SK-N-SH treated with all-trans-retinoic acid at 6 μM for 48 hours (cell line): ENCODE results near the gene RIPOR3.
"Not testable (repeated sequence)": the region's sequence is repeated elsewhere in the genome, so short reads cannot be mapped to it uniquely, and the experiment has no call there.

Source experiments
- ATAC-seq: fragments of 200-7000 bp; cut with Tn5 transposase; 3 replicates; pipeline ENCODE4 v1.9.1; 2020; ENCODE audit warnings: mild to moderate bottlenecking, moderate library complexity
- ARNTL ChIP-seq: fragments of 450-650 bp; formaldehyde crosslinking; IDR thresholded peaks from 2 replicates; pipeline ENCODE4 v1.5.0; 2020; ENCODE audit warnings: low read depth, mild to moderate bottlenecking, moderate library complexity, borderline replicate concordance
- BACH2 ChIP-seq: fragments of 250-450 bp; sonication (Bioruptor Pico); IDR thresholded peaks from 2 replicates; pipeline ENCODE4 v1.9.0; 2021; ENCODE audit warnings: mild to moderate bottlenecking, borderline replicate concordance
- CSRNP3 ChIP-seq: fragments of 250-450 bp; sonication (Bioruptor Pico); IDR thresholded peaks from 2 replicates; pipeline ENCODE4 v1.5.1; 2021; ENCODE audit warnings: mild to moderate bottlenecking, moderate library complexity
- ESRRG ChIP-seq: fragments of 250-450 bp; sonication (Bioruptor Pico); IDR thresholded peaks from 2 replicates; pipeline ENCODE4 v1.6.1; 2021; ENCODE audit warnings: mild to moderate bottlenecking
- GLIS3 ChIP-seq: fragments of 250-450 bp; sonication (Bioruptor Pico); IDR thresholded peaks from 2 replicates; pipeline ENCODE4 v1.5.0; 2020; ENCODE audit warnings: mild to moderate bottlenecking, moderate library complexity
- ISL1 ChIP-seq: fragments of 250-450 bp; sonication (Bioruptor Pico); IDR thresholded peaks from 2 replicates; pipeline ENCODE4 v2.1.2; 2022; ENCODE audit warnings: mild to moderate bottlenecking, moderate library complexity
- OSR1 ChIP-seq: fragments of 250-450 bp; sonication (Bioruptor Pico); IDR thresholded peaks from 2 replicates; pipeline ENCODE4 v1.8.0; 2022; ENCODE audit warnings: moderate library complexity, mild to moderate bottlenecking, inconsistent platforms
- POU6F1 ChIP-seq: fragments of 250-450 bp; sonication (Bioruptor Pico); IDR thresholded peaks from 2 replicates; pipeline ENCODE4 v1.8.0; 2021; ENCODE audit warnings: low read depth, mild to moderate bottlenecking, moderate library complexity, borderline replicate concordance
- PPARA ChIP-seq: fragments of 250-450 bp; sonication (Bioruptor Pico); IDR thresholded peaks from 2 replicates; pipeline ENCODE4 v1.5.0; 2020; ENCODE audit warnings: mild to moderate bottlenecking, borderline replicate concordance
- RARB ChIP-seq: fragments of 250-450 bp; sonication (Bioruptor Pico); IDR thresholded peaks from 2 replicates; pipeline ENCODE4 v1.8.0; 2021; ENCODE audit warnings: mild to moderate bottlenecking, moderate library complexity
- SNAI2 ChIP-seq: fragments of 250-450 bp; sonication (Bioruptor Pico); IDR thresholded peaks from 2 replicates; pipeline ENCODE4 v1.5.0; 2020; ENCODE audit warnings: mild to moderate bottlenecking, moderate library complexity
- TCF4 ChIP-seq: fragments of 250-450 bp; sonication (Bioruptor Pico); IDR thresholded peaks from 2 replicates; pipeline ENCODE4 v1.8.0; 2021; ENCODE audit warnings: mild to moderate bottlenecking, moderate library complexity, borderline replicate concordance
- TOX ChIP-seq: fragments of 250-450 bp; sonication (Bioruptor Pico); IDR thresholded peaks from 2 replicates; pipeline ENCODE4 v1.8.0; 2021; ENCODE audit warnings: mild to moderate bottlenecking, moderate library complexity, borderline replicate concordance
- ZC3H10 ChIP-seq: fragments of 250-450 bp; sonication (Bioruptor Pico); IDR thresholded peaks from 2 replicates; pipeline ENCODE4 v1.5.1; 2021; ENCODE audit warnings: mild to moderate bottlenecking, moderate library complexity
- ZFP3 ChIP-seq: fragments of 250-450 bp; sonication (Bioruptor Pico); IDR thresholded peaks from 2 replicates; pipeline ENCODE4 v1.5.0; 2020; ENCODE audit warnings: mild to moderate bottlenecking, moderate library complexity
- ZFP30 ChIP-seq: fragments of 450-650 bp; formaldehyde crosslinking; IDR thresholded peaks from 2 replicates; pipeline ENCODE4 v1.5.0; 2022; ENCODE audit warnings: mild to moderate bottlenecking, moderate library complexity
- ZNF565 ChIP-seq: fragments of 450-650 bp; formaldehyde crosslinking; conservative IDR thresholded peaks from 2 replicates; pipeline ENCODE4 v1.5.0; 2020; ENCODE audit warnings: low read depth, mild to moderate bottlenecking, moderate library complexity
- ZNF70 ChIP-seq: fragments of 450-650 bp; formaldehyde crosslinking; IDR thresholded peaks from 2 replicates; pipeline ENCODE4 v1.5.0; 2020; ENCODE audit warnings: mild to moderate bottlenecking, moderate library complexity
- ZNF8 ChIP-seq: fragments of 450-650 bp; formaldehyde crosslinking; IDR thresholded peaks from 2 replicates; pipeline ENCODE4 v1.5.0; 2020; ENCODE audit warnings: mild to moderate bottlenecking, moderate library complexity
- TF ChIP-seq, protein P1 (sequence below): fragments of 250-450 bp; sonication (Bioruptor Pico); IDR thresholded peaks from 2 replicates; pipeline ENCODE4 v1.8.0; 2020; ENCODE audit warnings: mild to moderate bottlenecking, moderate library complexity, borderline replicate concordance
- TF ChIP-seq, protein P2 (sequence below): fragments of 250-450 bp; sonication (Bioruptor Pico); IDR thresholded peaks from 2 replicates; pipeline ENCODE4 v1.5.1; 2020; ENCODE audit warnings: low read depth, mild to moderate bottlenecking, moderate library complexity

The RIPOR3 gene

DNA sequence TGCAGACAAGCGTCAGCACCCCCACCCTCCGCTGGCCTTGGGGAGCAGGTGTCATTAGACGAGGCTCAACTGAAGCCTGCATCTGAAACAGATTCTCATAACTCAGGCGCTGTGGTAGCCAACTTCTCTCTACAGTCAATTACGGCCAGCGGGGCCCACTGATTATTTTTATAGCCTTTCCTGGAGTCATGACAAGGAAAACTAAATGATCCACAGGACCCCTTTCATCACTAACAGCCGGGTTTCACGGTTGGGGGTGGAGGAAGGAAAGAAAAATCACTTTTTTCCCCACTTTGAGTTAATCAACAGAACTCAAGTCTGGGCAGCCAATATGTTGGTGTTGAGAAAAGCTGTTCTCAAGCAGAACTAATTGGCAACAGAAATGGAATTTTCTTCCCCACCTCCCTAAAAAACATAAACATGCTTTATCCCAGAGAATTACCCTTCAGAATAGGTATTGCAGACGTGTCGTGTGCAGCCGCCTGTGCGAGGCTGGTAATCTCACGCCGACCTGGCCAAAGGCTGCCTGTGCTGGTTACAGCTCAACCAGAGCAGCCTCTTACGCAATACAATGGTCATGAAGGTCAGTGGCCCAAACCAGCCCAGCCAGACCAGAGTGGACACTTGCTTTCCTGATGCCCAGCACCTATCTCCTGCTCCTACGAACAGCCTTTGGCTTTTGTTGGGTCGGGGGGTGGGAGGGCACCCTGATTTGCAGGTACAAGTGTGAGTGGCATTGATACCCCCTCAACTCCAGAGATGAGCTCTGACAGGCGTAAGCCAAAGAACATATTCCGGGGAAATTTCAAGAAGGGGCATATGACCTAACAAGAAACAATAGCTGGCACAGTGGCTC lies 11.0 kb downstream of the RIPOR3 start:
- ATAC-seq = no peak
- no peak for TF ChIP-seq ZNF70 (CRISPR knock-in tag)
- TF ChIP-seq, all 23 proteins: peak for 0

- ATAC-seq = no peak
- TF ChIP-seq ZFP30 (no peak), ARNTL (CRISPR knock-in tag) (no peak), CSRNP3 (CRISPR knock-in tag) (no peak), BACH2 (CRISPR knock-in tag) (no peak), TCF4 (no peak), ISL1 (no peak), TOX (CRISPR knock-in tag) (no peak), PPARA (CRISPR knock-in tag) (no peak)
- TF ChIP-seq, protein P1, sequence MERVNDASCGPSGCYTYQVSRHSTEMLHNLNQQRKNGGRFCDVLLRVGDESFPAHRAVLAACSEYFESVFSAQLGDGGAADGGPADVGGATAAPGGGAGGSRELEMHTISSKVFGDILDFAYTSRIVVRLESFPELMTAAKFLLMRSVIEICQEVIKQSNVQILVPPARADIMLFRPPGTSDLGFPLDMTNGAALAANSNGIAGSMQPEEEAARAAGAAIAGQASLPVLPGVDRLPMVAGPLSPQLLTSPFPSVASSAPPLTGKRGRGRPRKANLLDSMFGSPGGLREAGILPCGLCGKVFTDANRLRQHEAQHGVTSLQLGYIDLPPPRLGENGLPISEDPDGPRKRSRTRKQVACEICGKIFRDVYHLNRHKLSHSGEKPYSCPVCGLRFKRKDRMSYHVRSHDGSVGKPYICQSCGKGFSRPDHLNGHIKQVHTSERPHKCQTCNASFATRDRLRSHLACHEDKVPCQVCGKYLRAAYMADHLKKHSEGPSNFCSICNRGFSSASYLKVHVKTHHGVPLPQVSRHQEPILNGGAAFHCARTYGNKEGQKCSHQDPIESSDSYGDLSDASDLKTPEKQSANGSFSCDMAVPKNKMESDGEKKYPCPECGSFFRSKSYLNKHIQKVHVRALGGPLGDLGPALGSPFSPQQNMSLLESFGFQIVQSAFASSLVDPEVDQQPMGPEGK (CRISPR knock-in tag) = no peak
- TF ChIP-seq, protein P2, sequence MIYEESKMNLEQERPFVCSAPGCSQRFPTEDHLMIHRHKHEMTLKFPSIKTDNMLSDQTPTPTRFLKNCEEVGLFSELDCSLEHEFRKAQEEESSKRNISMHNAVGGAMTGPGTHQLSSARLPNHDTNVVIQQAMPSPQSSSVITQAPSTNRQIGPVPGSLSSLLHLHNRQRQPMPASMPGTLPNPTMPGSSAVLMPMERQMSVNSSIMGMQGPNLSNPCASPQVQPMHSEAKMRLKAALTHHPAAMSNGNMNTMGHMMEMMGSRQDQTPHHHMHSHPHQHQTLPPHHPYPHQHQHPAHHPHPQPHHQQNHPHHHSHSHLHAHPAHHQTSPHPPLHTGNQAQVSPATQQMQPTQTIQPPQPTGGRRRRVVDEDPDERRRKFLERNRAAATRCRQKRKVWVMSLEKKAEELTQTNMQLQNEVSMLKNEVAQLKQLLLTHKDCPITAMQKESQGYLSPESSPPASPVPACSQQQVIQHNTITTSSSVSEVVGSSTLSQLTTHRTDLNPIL (CRISPR knock-in tag) = no peak
These were observed 11.6 kb downstream of the RIPOR3 start for GRCh38 chr20:50679753-50680104.

DNA sequence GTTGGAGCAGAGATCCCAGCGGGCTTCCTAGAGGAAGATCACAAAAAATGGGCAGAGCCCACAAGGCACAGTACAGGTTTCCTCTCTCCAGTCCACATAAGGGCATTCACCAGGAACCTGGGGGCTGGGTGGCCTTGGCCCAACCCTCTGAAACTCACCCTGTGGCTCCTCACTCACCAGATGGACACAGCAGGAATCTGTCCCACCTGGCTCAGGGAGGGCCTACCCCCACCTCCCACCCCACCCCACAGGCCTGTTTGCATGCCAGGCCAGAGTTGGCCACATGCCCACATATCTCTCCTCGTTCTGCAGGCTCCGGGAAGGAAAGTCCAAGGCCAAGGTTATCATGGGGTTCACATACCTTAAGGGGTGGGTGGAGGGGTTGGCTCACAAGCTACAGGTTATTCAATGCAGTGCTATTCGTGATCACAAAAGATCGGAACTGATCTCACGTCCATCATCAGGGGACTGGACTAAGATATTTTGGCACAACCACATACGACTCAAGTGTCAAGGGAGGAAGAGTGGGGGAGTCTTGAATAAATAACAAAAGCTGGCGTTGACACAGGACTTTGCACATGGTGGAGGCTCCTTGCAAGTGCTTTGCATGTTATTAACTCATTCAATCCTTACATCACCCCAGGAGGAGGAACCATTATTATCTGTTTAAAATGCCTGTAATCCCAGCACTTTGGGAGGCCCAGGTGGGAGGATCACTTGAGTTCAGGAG lies 13.0 kb downstream of the RIPOR3 start:
- TF ChIP-seq BACH2 (CRISPR knock-in tag) (no peak), ZNF8 (no peak), ISL1 (no peak), ZFP30 (no peak), RARB (CRISPR knock-in tag) (no peak), ZNF70 (CRISPR knock-in tag) (no peak), ZNF565 (CRISPR knock-in tag) (no peak), PPARA (CRISPR knock-in tag) (no peak), ZC3H10 (no peak), POU6F1 (no peak), ESRRG (CRISPR knock-in tag) (no peak), GLIS3 (no peak), ZFP3 (CRISPR knock-in tag) (no peak)
- TF ChIP-seq, protein P1 (CRISPR knock-in tag) = no peak
- TF ChIP-seq, all 23 proteins: peak for 0
- no peak for ATAC-seq

DNA sequence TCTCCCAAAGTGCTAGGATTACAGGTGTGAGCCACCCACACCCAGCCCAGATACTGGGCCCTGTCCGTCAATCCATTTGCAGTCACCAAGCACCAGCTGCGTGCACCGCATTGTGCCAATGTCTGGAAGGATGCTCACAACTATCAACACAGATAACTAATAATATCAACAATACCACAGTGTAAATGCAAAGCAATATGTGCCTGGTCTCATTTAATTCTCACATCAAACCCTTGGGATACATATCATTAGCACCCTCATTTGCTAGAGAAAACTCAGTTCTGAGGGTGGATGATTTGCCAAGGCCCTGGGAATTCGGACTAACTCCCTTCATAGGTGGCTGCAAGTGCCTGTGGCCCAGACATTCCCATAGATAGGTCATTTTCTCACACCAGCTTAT lies 14.5 kb downstream of the RIPOR3 start:
- TF ChIP-seq ESRRG (CRISPR knock-in tag) = no peak
- TF ChIP-seq SNAI2 (CRISPR knock-in tag) = no peak
- no peak for TF ChIP-seq TOX (CRISPR knock-in tag)
- no peak for TF ChIP-seq OSR1 (CRISPR knock-in tag)
- TF ChIP-seq POU6F1 = no peak
- TF ChIP-seq ZFP30 = no peak
- TF ChIP-seq CSRNP3 (CRISPR knock-in tag) = no peak

DNA sequence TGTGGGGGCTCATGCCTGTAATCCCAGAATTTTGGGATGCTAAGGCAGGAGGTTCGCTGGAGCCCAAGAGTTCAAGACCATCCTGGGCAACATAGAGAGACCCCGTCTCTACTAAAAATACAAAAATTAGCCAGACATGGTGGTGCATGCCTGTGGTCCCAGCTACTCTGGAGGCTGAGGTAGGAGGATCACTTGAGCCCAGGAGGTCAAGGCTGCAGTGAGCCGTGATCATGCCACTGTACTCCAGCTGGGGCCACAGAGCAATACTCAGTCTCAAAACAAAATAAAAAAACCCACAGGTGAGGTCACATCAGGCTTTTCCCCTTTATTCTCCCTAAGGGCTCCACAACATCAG lies 15.0 kb downstream of the RIPOR3 start:
- ATAC-seq = not testable (repeated sequence)

More for the DNA sequence above, 14.5 kb downstream of the RIPOR3 start:
- ATAC-seq = no peak
